ENCODE results near the gene LRP8. TPM values are rescaled to one million over a fixed set of nuclear protein-coding genes. Genes with fewer than 3 reads are reported as not detected.

Gene LRP8
- polyA plus RNA-seq, 1 donor (not counting 4 experiments of a cell fraction or from before 2014, with no cell fraction given): 31.0 TPM

GRCh38 chr1:53296117-53296749 is 31.6 kb downstream of the LRP8 start:
- H3K9me1 ChIP-seq (ENCODE audit: control insufficient read depth, extremely low read depth, insufficient read depth, low read length): no peaks in the 10 kb centered on the region
- no peak overlapping the region for H3K4me3 ChIP-seq (ENCODE audit: control insufficient read depth in 2 of 3, extremely low read depth in 1 of 3, insufficient read depth in 2 of 3, low read depth in 1 of 3, low read length in 3 of 3)
- no peak overlapping the region for H3K27ac ChIP-seq (ENCODE audit: control insufficient read depth, insufficient read depth, low read length)
- H3K9me3 ChIP-seq (ENCODE audit: control insufficient read depth, low read depth, low read length): no peaks in the 10 kb centered on the region
- no peaks in the 10 kb centered on the region for H3K36me3 ChIP-seq (ENCODE audit: control insufficient read depth in 2 of 2, extremely low read depth in 1 of 2, insufficient read depth in 2 of 2, low read length in 2 of 2)
- FAIRE-seq: no peak
- H3K9ac ChIP-seq (ENCODE audit: control insufficient read depth, extremely low read depth, insufficient read depth, low read length): no peak overlapping the region
- H2AFZ ChIP-seq (ENCODE audit: control insufficient read depth, low read length): no peak overlapping the region
- no peaks in the 10 kb centered on the region for H4K20me1 ChIP-seq (ENCODE audit: control insufficient read depth, extremely low read depth, insufficient read depth, low read length)
- DNase-seq (ENCODE audit: low read depth, low spot score): no peak
- H3K79me2 ChIP-seq (ENCODE audit: control insufficient read depth, insufficient read depth, low read length): peaks cover 26% of the 10 kb centered on the region
- H3K4me1 ChIP-seq (ENCODE audit: control insufficient read depth, extremely low read depth, insufficient read depth, low read length): peaks cover 10% of the 10 kb centered on the region
- no peaks in the 10 kb centered on the region for H3K27me3 ChIP-seq (ENCODE audit: control insufficient read depth, extremely low read depth, insufficient read depth, low read length)
- dilution Hi-C loops (cut with MboI; ENCODE audit: extremely low pct_ligation_motif_present, low sequenced_read_pairs): no loop called here
- no peak for TF ChIP-seq EZH2 (IDR thresholded peaks at IDR 0.05; ENCODE audit: low read length)
- TF ChIP-seq, protein P1, sequence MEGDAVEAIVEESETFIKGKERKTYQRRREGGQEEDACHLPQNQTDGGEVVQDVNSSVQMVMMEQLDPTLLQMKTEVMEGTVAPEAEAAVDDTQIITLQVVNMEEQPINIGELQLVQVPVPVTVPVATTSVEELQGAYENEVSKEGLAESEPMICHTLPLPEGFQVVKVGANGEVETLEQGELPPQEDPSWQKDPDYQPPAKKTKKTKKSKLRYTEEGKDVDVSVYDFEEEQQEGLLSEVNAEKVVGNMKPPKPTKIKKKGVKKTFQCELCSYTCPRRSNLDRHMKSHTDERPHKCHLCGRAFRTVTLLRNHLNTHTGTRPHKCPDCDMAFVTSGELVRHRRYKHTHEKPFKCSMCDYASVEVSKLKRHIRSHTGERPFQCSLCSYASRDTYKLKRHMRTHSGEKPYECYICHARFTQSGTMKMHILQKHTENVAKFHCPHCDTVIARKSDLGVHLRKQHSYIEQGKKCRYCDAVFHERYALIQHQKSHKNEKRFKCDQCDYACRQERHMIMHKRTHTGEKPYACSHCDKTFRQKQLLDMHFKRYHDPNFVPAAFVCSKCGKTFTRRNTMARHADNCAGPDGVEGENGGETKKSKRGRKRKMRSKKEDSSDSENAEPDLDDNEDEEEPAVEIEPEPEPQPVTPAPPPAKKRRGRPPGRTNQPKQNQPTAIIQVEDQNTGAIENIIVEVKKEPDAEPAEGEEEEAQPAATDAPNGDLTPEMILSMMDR (optimal IDR thresholded peaks at IDR 0.05 in 1 of 3, IDR thresholded peaks at IDR 0.05 in 1 of 3, conservative IDR thresholded peaks at IDR 0.05 in 1 of 3; ENCODE audit: extremely low read depth in 1 of 3, insufficient read depth in 2 of 3, low read length in 3 of 3): no peak
- H3K4me2 ChIP-seq (ENCODE audit: control insufficient read depth, extremely low read depth, insufficient read depth, low read depth, low read length): no peak overlapping the region

GRCh38 chr1:53295726-53296116 is 32.1 kb downstream of the LRP8 start:
- TF ChIP-seq, protein P1 (optimal IDR thresholded peaks at IDR 0.05 in 1 of 3, IDR thresholded peaks at IDR 0.05 in 1 of 3, conservative IDR thresholded peaks at IDR 0.05 in 1 of 3; ENCODE audit: extremely low read depth in 1 of 3, insufficient read depth in 2 of 3, low read length in 3 of 3): no peak
- no peak for TF ChIP-seq EZH2 (IDR thresholded peaks at IDR 0.05; ENCODE audit: low read length)
- Histone ChIP-seq H3K27me3 (ENCODE audit: control insufficient read depth, extremely low read depth, insufficient read depth, low read length) (no peaks in the 10 kb centered on the region), H3K36me3 (ENCODE audit: control insufficient read depth in 2 of 2, extremely low read depth in 1 of 2, insufficient read depth in 2 of 2, low read length in 2 of 2) (no peaks in the 10 kb centered on the region), H3K27ac (ENCODE audit: control insufficient read depth, insufficient read depth, low read length) (no peak overlapping the region), H3K9ac (ENCODE audit: control insufficient read depth, extremely low read depth, insufficient read depth, low read length) (no peak overlapping the region), H3K9me3 (ENCODE audit: control insufficient read depth, low read depth, low read length) (no peaks in the 10 kb centered on the region), H3K4me3 (ENCODE audit: control insufficient read depth in 2 of 3, extremely low read depth in 1 of 3, insufficient read depth in 2 of 3, low read depth in 1 of 3, low read length in 3 of 3) (no peak overlapping the region), H3K79me2 (ENCODE audit: control insufficient read depth, insufficient read depth, low read length) (peaks cover 21% of the 10 kb centered on the region), H2AFZ (ENCODE audit: control insufficient read depth, low read length) (no peak overlapping the region), H3K4me2 (ENCODE audit: control insufficient read depth, extremely low read depth, insufficient read depth, low read depth, low read length) (no peak overlapping the region), H3K4me1 (ENCODE audit: control insufficient read depth, extremely low read depth, insufficient read depth, low read length) (peaks cover 10% of the 10 kb centered on the region), H4K20me1 (ENCODE audit: control insufficient read depth, extremely low read depth, insufficient read depth, low read length) (no peaks in the 10 kb centered on the region), H3K9me1 (ENCODE audit: control insufficient read depth, extremely low read depth, insufficient read depth, low read length) (no peaks in the 10 kb centered on the region)
- dilution Hi-C loops (cut with MboI; ENCODE audit: extremely low pct_ligation_motif_present, low sequenced_read_pairs): no loop called here
- no peak for FAIRE-seq
- DNase-seq (ENCODE audit: low read depth, low spot score): no peak
